IMR-90 (cell line): ENCODE results near the gene DAB1. TPM values are rescaled to one million over a fixed set of nuclear protein-coding genes. Genes with fewer than 3 reads are reported as not detected.

Source experiments
- ATAC-seq: fragments of 200-7000 bp; cut with Tn5 transposase; 2 replicates; pipeline ENCODE4 v1.9.1; 2020; ENCODE audit warnings: low read depth, mild to moderate bottlenecking, moderate library complexity
- BruUV-seq: library from RNA; stranded (reverse); fragments of 400-500 nt; replicated peaks from 2 replicates; lab custom pipeline; 2021; lab: Mats Ljungman, UMichigan
- CTCF ChIA-PET: fragments of 300-600 bp; formaldehyde crosslinking; extraction: SDS; loops from one replicate; lab custom pipeline; 2021; ENCODE audit warnings: antibody characterized with exemption; lab: Yijun Ruan, JAX
- POLR2A ChIA-PET: fragments of 300-600 bp; sonication (Branson Sonifier 250); formaldehyde crosslinking; loops from one replicate; lab custom pipeline; 2022; ENCODE audit warnings: antibody characterized with exemption; ENCODE audit not compliant: unreplicated experiment; lab: Charles Lee
- DNase-seq: peaks from one replicate; pipeline ENCODE4 v3.0.0; 2013
- H2AFZ ChIP-seq: replicated peaks from 2 replicates; pipeline ENCODE3; 2013; ENCODE audit warnings: low read length, mild to moderate bottlenecking; ENCODE audit not compliant: poor library complexity
- H2AK5ac ChIP-seq: 2 replicates; pipeline ENCODE4 v1.6.1; 2013; ENCODE audit warnings: low read depth, low read length, inconsistent platforms
- H2AK9ac ChIP-seq: replicated peaks from 2 replicates; pipeline ENCODE3; 2013; ENCODE audit warnings: mild to moderate bottlenecking, low read depth, low read length, moderate library complexity; ENCODE audit not compliant: poor library complexity
- H2BK120ac ChIP-seq: 2 replicates; pipeline ENCODE4 v1.6.1; 2013; ENCODE audit warnings: low read depth, low read length, inconsistent platforms
- H2BK15ac ChIP-seq: 3 replicates; pipeline ENCODE4 v1.6.1; 2013; ENCODE audit warnings: low read depth, low read length, inconsistent platforms
- H2BK20ac ChIP-seq: 2 replicates; pipeline ENCODE4 v1.6.1; 2013; ENCODE audit warnings: low read depth, mild to moderate bottlenecking, inconsistent platforms, low read length, moderate library complexity
- H2BK5ac ChIP-seq: 2 replicates; pipeline ENCODE4 v1.6.1; 2013; ENCODE audit warnings: mild to moderate bottlenecking, low read depth, low read length, inconsistent platforms; ENCODE audit not compliant: poor library complexity, severe bottlenecking
- H3K14ac ChIP-seq: replicated peaks from 2 replicates; pipeline ENCODE4 v1.6.1; 2013; ENCODE audit warnings: low read depth, low read length, inconsistent platforms
- H3K18ac ChIP-seq: 2 replicates; pipeline ENCODE4 v1.6.1; 2013; ENCODE audit warnings: low read depth, low read length, control low read depth
- H3K23ac ChIP-seq: 2 replicates; pipeline ENCODE4 v1.6.1; 2013; ENCODE audit warnings: low read depth, low read length, inconsistent platforms
- H3K27ac ChIP-seq: 2 replicates; pipeline ENCODE4 v1.5.1; 2013; ENCODE audit warnings: mild to moderate bottlenecking, control low read depth, low read length; ENCODE audit not compliant: insufficient read depth
- H3K27me3 ChIP-seq: 2 replicates; pipeline ENCODE4 v1.6.1; 2013; ENCODE audit warnings: low read length; ENCODE audit not compliant: control insufficient read depth, insufficient read depth
- H3K36me3 ChIP-seq: 2 replicates; pipeline ENCODE4 v1.6.1; 2013; ENCODE audit warnings: low read length, mixed read lengths; ENCODE audit not compliant: control insufficient read depth, insufficient read depth
- H3K4ac ChIP-seq: 2 replicates; pipeline ENCODE4 v1.6.1; 2013; ENCODE audit warnings: low read depth, low read length, inconsistent platforms
- H3K4me1 ChIP-seq: 2 replicates; pipeline ENCODE4 v1.6.1; 2013; ENCODE audit warnings: low read length, mixed read lengths; ENCODE audit not compliant: control insufficient read depth, insufficient read depth
- H3K4me2 ChIP-seq: 2 replicates; pipeline ENCODE4 v1.6.1; 2013; ENCODE audit warnings: low read depth, mild to moderate bottlenecking, control low read depth, low read length, moderate library complexity
- H3K4me3 ChIP-seq: 2 replicates; pipeline ENCODE4 v1.5.1; 2013; ENCODE audit warnings: low read depth, mild to moderate bottlenecking, control low read depth, low read length, moderate library complexity; ENCODE audit not compliant: insufficient read depth
- H3K56ac ChIP-seq: 2 replicates; pipeline ENCODE4 v1.6.1; 2013; ENCODE audit warnings: low read length, inconsistent platforms; ENCODE audit not compliant: insufficient read depth; ENCODE audit errors: extremely low read depth
- H3K79me1 ChIP-seq, 2 experiments: 2 replicates each; pipeline ENCODE4 v1.6.1; 2013; ENCODE audit warnings: low read length in 2 of 2, inconsistent platforms in 1 of 2, low read depth in 1 of 2
- H3K9ac ChIP-seq: 2 replicates; pipeline ENCODE4 v1.6.1; 2013; ENCODE audit warnings: low read depth, low read length, control low read depth
- H3K9me1 ChIP-seq: 2 replicates; pipeline ENCODE4 v1.6.1; 2013; ENCODE audit warnings: low read length, inconsistent platforms; ENCODE audit not compliant: insufficient read depth
- H3K9me3 ChIP-seq: 2 replicates; pipeline ENCODE4 v1.6.1; 2013; ENCODE audit warnings: low read length; ENCODE audit not compliant: control insufficient read depth, insufficient read depth
- H4K20me1 ChIP-seq: 2 replicates; pipeline ENCODE4 v1.6.1; 2013; ENCODE audit warnings: low read length, inconsistent platforms; ENCODE audit not compliant: insufficient read depth
- H4K5ac ChIP-seq: 2 replicates; pipeline ENCODE4 v1.6.1; 2013; ENCODE audit warnings: mild to moderate bottlenecking, low read depth, low read length, control low read depth
- H4K8ac ChIP-seq, 2 experiments: 2 replicates each; pipeline ENCODE4 v1.6.1; 2013; ENCODE audit warnings: low read depth in 2 of 2, low read length in 2 of 2, control low read depth in 1 of 2, inconsistent platforms in 1 of 2
- H4K91ac ChIP-seq: 2 replicates; pipeline ENCODE4 v1.6.1; 2013; ENCODE audit warnings: low read depth, low read length, inconsistent platforms; ENCODE audit not compliant: insufficient read depth
- BHLHE40 ChIP-seq: fragments of 150-350 bp; IDR thresholded peaks from 2 replicates; pipeline ENCODE4 v1.6.1; 2016; ENCODE audit warnings: mild to moderate bottlenecking, low read depth, low read length
- CEBPB ChIP-seq: IDR thresholded peaks from 2 replicates; pipeline ENCODE4 v1.6.1; 2012; ENCODE audit warnings: low read depth, low read length, improper control_type of control experiment
- CHD1 ChIP-seq: IDR thresholded peaks from 2 replicates; pipeline ENCODE4 v1.6.1; 2012; ENCODE audit warnings: low read depth, low read length, improper control_type of control experiment
- FOS ChIP-seq: fragments of 150-350 bp; IDR thresholded peaks from 2 replicates; pipeline ENCODE4 v1.6.1; 2016; ENCODE audit warnings: low read depth, low read length
- MAFK ChIP-seq: IDR thresholded peaks from 2 replicates; pipeline ENCODE4 v1.6.1; 2012; ENCODE audit warnings: low read depth, low read length, improper control_type of control experiment
- MAZ ChIP-seq: IDR thresholded peaks from 2 replicates; pipeline ENCODE4 v1.6.1; 2012; ENCODE audit warnings: low read depth, mild to moderate bottlenecking, low read length, improper control_type of control experiment, moderate library complexity, borderline replicate concordance
- MXI1 ChIP-seq: IDR thresholded peaks from 2 replicates; pipeline ENCODE4 v1.6.1; 2012; ENCODE audit warnings: low read depth, mild to moderate bottlenecking, low read length, moderate library complexity, borderline replicate concordance
- POLR2A ChIP-seq: IDR thresholded peaks from 2 replicates; pipeline ENCODE4 v1.6.1; 2012; ENCODE audit warnings: mild to moderate bottlenecking, low read depth, low read length
- RFX5 ChIP-seq: IDR thresholded peaks from 2 replicates; pipeline ENCODE4 v1.8.0; 2012; ENCODE audit warnings: low read depth, mild to moderate bottlenecking, low read length, moderate library complexity
- WGBS, 2 experiments: methylation state at CpG; one replicate each; pipeline versions ENCODE4 v1.1.5 to v1.1.7; 2013; ENCODE audit warnings: missing lambda C conversion rate in 2 of 2; ENCODE audit not compliant: insufficient read length in 1 of 2; ENCODE audit errors: extremely low coverage in 2 of 2; 5-methylcytosine and 5-hydroxymethylcytosine counted together
- dilution Hi-C: fragments of 300-500 bp; cut with HindIII; formaldehyde crosslinking; loops from one replicate; pipeline ENCODE4 v1.14.3; 2018; ENCODE audit warnings: low sequenced_read_pairs; ENCODE audit not compliant: unreplicated experiment
- in situ Hi-C: fragments of 300-500 bp; cut with MboI; formaldehyde crosslinking; loops from 3 replicates; pipeline ENCODE4 v1.14.3; 2019; ENCODE audit warnings: low sequenced_read_pairs, inconsistent platforms, mixed read lengths
- intact Hi-C: fragments of 100-400 bp; cut with micrococcal nuclease; formaldehyde crosslinking; loops from 2 replicates; pipeline ENCODE4 v1.10.0; 2022
- polyA plus RNA-seq, 3 experiments: library from polyadenylated mRNA; depleted of rRNA; stranded (reverse); fragments of >200 nt; gene quantifications; 2 replicates each; pipeline ENCODE4 v1.2.3, GENCODE V29; 2012; ENCODE audit warnings: low replicate concordance in 1 of 3
- total RNA-seq: library from RNA; depleted of rRNA; stranded (reverse); fragments of >200 nt; gene quantifications from 2 replicates; pipeline ENCODE4 v1.2.3, GENCODE V29; 2012
- TF ChIP-seq, protein P1 (sequence below): fragments of 150-350 bp; IDR thresholded peaks from 2 replicates; pipeline ENCODE4 v1.6.1; 2016; ENCODE audit warnings: low read depth, mild to moderate bottlenecking, low read length, moderate library complexity, borderline replicate concordance
- TF ChIP-seq, protein P2 (sequence below): conservative IDR thresholded peaks from 2 replicates; pipeline ENCODE4 v1.5.1; 2012; ENCODE audit warnings: mild to moderate bottlenecking, low read depth, low read length, improper control_type of control experiment
- TF ChIP-seq, protein P3 (sequence below): fragments of 150-350 bp; IDR thresholded peaks from 2 replicates; pipeline ENCODE4 v1.6.1; 2017; ENCODE audit warnings: mild to moderate bottlenecking, antibody characterized with exemption, low read length, low read depth

Gene DAB1
- total and polyA plus RNA-seq, 2 of the 4 experiments (the other 2 are of a cell fraction) = 0.18 to 0.41 TPM

DNA sequence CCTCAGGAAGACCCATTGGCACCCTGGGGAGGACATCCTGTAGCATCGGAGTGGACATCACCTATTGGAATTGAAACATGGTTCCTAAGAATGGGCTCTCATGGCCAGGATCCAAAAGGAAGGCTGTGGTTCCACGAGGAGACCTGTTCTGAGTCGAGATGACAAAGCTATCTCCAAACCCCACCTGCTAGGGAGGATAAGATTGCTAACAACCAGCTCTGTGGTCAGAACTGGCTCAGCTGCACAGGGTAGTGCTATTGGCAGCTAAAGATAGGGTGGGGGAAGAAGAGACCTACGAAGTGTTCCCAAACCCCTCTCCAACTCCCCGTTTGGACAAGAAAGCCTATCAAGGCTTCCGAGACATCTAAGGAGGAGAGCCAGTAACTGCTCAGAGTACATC is 440.4 kb downstream of the DAB1 start:
- Histone ChIP-seq H3K27me3 (peaks cover 5% of the 10 kb centered on the region; the same call in 1 of the 2 replicates), H3K79me1 (no peaks in the 10 kb centered on the region), H3K18ac (no peak overlapping the region), H2AFZ (no peak overlapping the region), H3K9ac (no peak overlapping the region), H3K4me2 (no peak overlapping the region), H2AK5ac (no peak overlapping the region), H2BK20ac (no peak overlapping the region), H3K56ac (no peak overlapping the region), H3K9me3 (no peaks in the 10 kb centered on the region), H2AK9ac (no peak overlapping the region), H3K4me1 (no peaks in the 10 kb centered on the region), H4K20me1 (no peaks in the 10 kb centered on the region), H3K9me1 (no peaks in the 10 kb centered on the region), H3K23ac (no peak overlapping the region), H2BK15ac (no peak overlapping the region), H3K4me3 (no peak overlapping the region), H3K4ac (no peak overlapping the region), H3K14ac (no peak overlapping the region), H3K36me3 (no peaks in the 10 kb centered on the region), H2BK120ac (no peak overlapping the region), H4K5ac (no peak overlapping the region), H2BK5ac (no peak overlapping the region), H4K91ac (no peak overlapping the region), H3K27ac (no peak overlapping the region), H4K8ac (no peak overlapping the region)
- ChIA-PET CTCF (interaction anchor here (0.6 kb wide), 1 partner anchor 538 kb away, joined by 3 read pairs; no protein-coding TSS in a partner anchor), POLR2A (no interaction called here)
- dilution Hi-C loops (no loop called here), intact Hi-C loops (no loop called here), in situ Hi-C loops (no loop called here)
- TF ChIP-seq CEBPB (no peak), MXI1 (no peak), MAZ (no peak), POLR2A (no peak), FOS (no peak), BHLHE40 (no peak), RFX5 (no peak), CHD1 (no peak), MAFK (no peak)
- TF ChIP-seq, protein P1, sequence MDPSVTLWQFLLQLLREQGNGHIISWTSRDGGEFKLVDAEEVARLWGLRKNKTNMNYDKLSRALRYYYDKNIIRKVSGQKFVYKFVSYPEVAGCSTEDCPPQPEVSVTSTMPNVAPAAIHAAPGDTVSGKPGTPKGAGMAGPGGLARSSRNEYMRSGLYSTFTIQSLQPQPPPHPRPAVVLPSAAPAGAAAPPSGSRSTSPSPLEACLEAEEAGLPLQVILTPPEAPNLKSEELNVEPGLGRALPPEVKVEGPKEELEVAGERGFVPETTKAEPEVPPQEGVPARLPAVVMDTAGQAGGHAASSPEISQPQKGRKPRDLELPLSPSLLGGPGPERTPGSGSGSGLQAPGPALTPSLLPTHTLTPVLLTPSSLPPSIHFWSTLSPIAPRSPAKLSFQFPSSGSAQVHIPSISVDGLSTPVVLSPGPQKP = no peak
- TF ChIP-seq, protein P2, sequence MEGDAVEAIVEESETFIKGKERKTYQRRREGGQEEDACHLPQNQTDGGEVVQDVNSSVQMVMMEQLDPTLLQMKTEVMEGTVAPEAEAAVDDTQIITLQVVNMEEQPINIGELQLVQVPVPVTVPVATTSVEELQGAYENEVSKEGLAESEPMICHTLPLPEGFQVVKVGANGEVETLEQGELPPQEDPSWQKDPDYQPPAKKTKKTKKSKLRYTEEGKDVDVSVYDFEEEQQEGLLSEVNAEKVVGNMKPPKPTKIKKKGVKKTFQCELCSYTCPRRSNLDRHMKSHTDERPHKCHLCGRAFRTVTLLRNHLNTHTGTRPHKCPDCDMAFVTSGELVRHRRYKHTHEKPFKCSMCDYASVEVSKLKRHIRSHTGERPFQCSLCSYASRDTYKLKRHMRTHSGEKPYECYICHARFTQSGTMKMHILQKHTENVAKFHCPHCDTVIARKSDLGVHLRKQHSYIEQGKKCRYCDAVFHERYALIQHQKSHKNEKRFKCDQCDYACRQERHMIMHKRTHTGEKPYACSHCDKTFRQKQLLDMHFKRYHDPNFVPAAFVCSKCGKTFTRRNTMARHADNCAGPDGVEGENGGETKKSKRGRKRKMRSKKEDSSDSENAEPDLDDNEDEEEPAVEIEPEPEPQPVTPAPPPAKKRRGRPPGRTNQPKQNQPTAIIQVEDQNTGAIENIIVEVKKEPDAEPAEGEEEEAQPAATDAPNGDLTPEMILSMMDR = no peak
- TF ChIP-seq, protein P3, sequence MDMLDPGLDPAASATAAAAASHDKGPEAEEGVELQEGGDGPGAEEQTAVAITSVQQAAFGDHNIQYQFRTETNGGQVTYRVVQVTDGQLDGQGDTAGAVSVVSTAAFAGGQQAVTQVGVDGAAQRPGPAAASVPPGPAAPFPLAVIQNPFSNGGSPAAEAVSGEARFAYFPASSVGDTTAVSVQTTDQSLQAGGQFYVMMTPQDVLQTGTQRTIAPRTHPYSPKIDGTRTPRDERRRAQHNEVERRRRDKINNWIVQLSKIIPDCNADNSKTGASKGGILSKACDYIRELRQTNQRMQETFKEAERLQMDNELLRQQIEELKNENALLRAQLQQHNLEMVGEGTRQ = no peak
- DNase-seq (no peak), ATAC-seq (no peak)
- BruUV-seq = no TSS peak
- WGBS, 2 experiments = no CpG with 5 or more reads among the region's 6 CpGs
